Activated effector memory CD4-positive, alpha-beta T cell treated with anti-CD3 and anti-CD28 coated beads, Interleukin-2, amount 50 U/mL, for 16 hours (primary cell): Measurements from ENCODE around the gene GNB1.

Experiments
- DNase-seq: peaks from one replicate; pipeline ENCODE4 v3.0.0-alpha.2; 2020

GNB1 gene

GRCh38 chr1:1815606-1816281 lies 75.1 kb downstream of the GNB1 start:
- no peak for DNase-seq

GRCh38 chr1:1809489-1809888 lies 81.4 kb downstream of the GNB1 start:
- no peak for DNase-seq

DNA sequence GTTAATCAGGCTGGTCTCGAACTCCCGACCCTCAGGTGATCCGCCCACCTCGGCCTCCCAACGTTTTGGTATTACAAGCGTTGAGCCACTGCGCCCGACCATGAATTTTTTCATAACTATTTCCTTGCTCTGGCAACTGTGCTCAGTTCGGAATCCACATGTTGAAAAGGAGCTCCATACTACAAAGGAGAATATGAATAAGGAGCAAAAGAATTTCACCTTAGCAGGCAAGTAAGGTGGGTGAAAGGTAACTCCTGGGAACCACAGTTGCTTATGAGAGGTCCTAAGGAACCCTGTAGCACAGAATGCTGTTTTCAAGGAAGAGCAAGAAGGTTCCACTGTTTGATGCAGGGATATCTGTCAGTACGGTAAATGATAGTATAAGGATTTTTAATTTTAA lies 82.7 kb downstream of the GNB1 start:
- no peak for DNase-seq

DNA sequence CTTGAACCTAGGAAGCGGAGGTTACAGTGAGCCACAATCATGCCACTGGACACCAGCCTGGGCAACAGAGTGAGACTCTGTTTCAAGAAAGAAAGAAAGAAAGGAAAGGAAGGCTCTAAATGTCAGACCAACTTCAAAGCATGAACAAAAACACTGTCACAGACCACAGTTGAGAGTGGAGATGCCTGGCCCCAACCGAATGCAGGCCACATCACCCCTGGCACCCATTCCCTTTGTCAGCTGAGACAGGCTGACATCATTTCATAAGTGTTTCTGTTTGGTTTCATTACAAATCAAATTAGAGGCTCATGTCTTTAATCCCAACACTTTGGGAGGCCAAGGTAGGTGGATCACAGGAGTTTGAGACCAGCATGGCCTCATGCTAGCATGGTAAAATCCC lies 84.0 kb downstream of the GNB1 start:
- DNase-seq: no peak

GRCh38 chr1:1804301-1804700 lies 86.6 kb downstream of the GNB1 start:
- DNase-seq: no peak

DNA sequence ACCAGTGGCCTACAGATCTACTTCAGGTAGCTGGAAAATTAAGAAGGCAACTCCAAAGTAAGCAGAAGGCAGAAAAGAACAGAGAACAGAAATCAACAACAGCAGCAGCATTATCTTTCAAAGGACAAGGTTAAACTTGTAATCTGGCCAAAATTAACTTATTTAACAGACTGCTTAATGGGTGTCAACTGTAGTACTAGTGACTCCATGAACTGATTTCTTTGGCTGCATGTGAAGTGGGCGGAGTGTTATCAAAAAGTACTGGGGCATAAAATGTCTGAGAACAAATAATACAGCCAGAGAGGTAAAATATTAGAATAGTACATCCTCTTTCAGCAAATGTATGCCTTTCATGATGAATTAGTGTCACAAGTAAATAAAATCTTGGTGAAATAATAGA lies 88.0 kb downstream of the GNB1 start:
- DNase-seq: no peak

DNA sequence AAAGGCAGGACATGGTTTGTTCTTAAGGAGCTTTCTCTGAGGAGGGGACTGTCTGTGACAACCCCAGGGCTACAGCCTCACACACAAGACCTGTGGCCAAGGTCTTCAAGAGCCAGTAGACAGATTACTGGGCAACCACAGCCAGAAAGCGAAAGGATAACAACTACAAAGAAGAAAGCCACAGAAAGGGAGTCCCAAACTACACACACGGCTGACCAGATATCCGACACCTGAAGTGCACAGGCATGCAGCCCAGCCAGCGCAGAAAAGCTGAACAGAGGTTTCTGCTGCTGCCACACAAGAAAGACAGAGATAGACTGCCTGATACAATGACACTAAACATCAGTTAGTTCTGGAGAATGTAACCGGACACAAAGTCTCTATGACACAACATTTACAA lies 91.2 kb downstream of the GNB1 start:
- no peak for DNase-seq

GRCh38 chr1:1797731-1798341 lies 93.1 kb downstream of the GNB1 start:
- no peak for DNase-seq

DNA sequence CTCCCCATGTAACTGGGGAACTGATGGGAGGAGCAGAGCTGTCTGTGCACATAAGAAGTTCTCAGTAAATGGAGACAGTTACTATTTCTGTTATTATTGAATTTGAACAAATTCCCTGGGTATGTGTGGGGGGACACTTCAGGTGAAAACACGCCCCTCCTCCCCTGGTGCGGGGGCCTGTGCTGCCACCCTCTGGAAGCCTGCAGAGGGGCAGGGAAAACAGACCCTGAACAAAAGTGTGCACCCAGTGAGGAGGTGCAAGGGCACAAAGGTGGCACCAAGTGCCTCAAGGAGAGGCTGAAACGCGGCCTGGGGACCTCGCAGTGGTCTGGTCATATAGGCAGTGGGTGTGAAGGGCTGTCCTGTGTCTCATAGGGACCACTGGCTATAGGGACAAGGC lies 94.4 kb downstream of the GNB1 start:
- DNase-seq: no peak

GRCh38 chr1:1794999-1795398 lies 95.9 kb downstream of the GNB1 start:
- DNase-seq: no peak

- no peak for DNase-seq
These were observed 97.2 kb downstream of the GNB1 start for GRCh38 chr1:1793481-1794244.

GRCh38 chr1:1788646-1789431 lies 102.0 kb downstream of the GNB1 start:
- no peak for DNase-seq

DNA sequence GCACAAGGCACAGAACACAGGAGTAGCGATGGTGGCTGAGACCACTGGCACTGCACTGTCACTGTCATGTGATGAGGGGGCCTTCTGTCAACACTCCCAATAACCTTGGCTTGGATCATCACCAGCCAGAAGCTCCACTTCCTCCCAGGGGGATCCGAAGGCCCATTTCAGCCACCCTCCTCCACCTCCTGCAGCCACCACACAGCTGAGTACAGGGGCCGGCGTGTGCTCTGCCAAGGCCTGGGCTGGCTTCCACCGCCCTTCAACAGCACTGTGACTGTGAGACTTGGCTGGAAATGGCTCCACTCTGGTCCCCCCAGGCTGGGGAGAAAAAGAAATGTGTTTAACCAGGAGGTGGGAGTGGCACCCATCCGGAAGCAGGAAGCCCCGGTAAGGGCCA lies 102.8 kb downstream of the GNB1 start:
- DNase-seq: no peak

GRCh38 chr1:1786836-1787605 lies 103.9 kb downstream of the GNB1 start:
- no peak for DNase-seq

DNA sequence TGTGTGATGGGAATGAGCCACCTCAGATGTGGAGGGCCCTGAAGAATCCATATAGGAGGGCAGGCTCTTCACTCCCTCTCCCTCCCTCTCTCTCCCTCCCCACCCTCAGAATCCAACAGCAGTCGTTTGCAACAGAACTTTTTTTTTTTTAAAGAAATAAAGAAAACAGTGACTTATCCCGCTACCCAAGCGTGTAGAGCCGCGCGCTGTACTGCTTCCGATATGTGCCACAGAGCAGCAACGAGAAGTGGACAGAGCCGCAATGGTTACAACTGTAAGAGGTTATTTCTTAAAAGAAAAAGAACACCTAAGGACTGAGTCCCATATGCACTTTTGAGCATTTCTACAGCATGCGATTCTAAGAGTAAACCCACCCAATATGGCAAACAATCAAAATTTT lies 105.2 kb downstream of the GNB1 start:
- DNase-seq: no peak

- no peak for DNase-seq
These were observed 106.0 kb downstream of the GNB1 start for GRCh38 chr1:1784933-1785332.

DNA sequence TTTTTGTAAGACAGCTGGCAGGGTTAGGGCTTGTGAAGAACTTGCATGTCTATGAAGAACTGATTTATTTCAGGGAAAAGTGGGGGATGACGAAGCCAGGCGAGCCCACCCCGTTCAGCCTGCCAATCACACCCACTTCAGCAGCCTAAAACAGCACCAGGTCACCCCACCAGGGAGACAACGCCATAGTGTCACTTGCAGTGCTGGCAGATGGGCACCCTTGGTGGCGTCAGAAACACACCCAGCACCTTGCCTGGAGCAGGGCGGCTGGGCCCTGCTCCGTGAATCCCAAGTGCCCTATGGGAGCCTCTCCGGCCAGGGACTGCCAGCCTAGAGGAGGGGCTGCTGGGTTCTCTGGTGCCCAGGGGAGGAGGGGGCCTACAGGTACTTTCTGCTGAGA lies 107.6 kb downstream of the GNB1 start:
- DNase-seq: no peak

GRCh38 chr1:1782399-1783221 lies 108.3 kb downstream of the GNB1 start:
- DNase-seq: peak; percentile 73

DNA sequence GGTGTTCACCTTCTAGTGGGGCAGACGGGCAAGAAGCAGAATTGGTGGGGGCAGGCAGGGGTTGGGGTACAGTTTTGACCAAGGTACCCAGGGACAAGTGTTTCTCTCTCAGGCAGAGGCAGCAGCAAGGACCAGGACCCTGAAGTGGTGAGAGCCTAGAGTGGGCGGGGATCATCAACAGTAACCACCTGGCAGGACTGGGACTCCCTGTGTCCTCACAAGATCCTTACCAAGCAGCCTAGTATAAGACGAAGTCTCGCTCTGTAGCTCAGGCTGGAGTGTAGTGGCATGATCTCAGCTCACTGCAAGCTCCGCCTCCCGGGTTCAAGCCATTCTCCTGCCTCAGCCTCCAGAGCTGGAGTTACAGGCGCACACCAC lies 109.4 kb downstream of the GNB1 start:
- DNase-seq: no peak

DNA sequence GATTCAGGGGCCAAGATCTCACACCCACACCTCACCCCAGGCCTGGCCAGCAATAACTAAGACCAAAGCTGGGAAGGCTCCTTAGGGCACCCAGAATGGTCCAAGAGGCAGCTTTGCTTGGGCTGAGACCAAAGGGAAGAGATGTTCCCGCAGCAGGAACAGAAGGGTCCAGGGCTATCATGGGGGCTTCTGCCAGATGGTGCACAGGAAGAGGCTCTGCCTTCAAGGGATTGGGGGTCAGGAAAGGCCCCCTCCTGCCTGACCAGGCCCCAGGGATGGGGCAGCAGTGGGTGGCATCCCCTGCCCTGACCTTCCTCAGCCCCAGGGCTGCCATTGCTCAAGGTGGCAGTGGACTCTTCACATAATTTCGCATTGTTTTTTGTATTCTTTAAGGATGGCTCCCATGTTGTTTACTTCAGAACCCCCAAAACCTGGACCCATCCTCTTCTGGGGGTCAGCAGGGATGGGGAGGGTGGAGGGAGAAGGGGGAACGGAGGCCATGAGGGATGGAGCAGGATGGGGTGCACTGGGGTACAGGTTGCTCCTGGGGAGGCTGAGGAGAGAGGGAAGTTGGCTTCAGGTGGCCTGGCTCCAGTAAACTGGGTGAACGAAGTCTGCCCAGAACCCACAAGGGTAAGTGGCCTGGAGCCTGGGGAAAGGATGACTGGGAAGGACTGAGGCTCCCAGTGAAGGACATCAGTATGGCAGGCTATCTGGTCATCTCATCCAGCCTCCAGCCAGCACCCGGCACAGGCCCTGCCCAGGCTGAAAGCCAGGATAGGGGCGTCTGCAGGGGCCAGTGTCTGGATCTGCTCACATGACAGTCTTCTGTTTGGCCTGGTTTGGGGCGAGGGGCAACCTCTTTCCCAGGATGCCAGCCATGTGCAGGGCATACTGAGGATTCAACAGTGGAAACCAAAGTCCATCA lies 110.0 kb downstream of the GNB1 start:
- no peak for DNase-seq
